ENCODE measurements around the gene KRTAP5-8.
A peak's percentile ranks its signal among the peaks of the same experiment; 100 is the strongest.
"Not testable (repeated sequence)": the region's sequence is repeated elsewhere in the genome, so short reads cannot be mapped to it uniquely, and the experiment has no call there.

KRTAP5-8 gene

GRCh38 chr11:71574418-71574817 lies 36.6 kb downstream of the KRTAP5-8 start:
- DNase-seq (ENCODE audit: low read depth in 2 of 2): no peak

GRCh38 chr11:71575723-71576424 lies 38.0 kb downstream of the KRTAP5-8 start:
- DNase-seq (ENCODE audit: low read depth in 2 of 2): no peak

GRCh38 chr11:71576688-71577465 lies 39.1 kb downstream of the KRTAP5-8 start:
- DNase-seq (ENCODE audit: low read depth in 2 of 2): not testable (repeated sequence)

GRCh38 chr11:71577469-71578004 lies 39.7 kb downstream of the KRTAP5-8 start:
- DNase-seq (ENCODE audit: low read depth in 2 of 2): no peak

- DNase-seq (ENCODE audit: low read depth in 2 of 2): not testable (repeated sequence)
Observed at GRCh38 chr11:71579513-71579912, 41.7 kb downstream of the KRTAP5-8 start.

GRCh38 chr11:71580057-71581003 lies 42.5 kb downstream of the KRTAP5-8 start:
- DNase-seq (ENCODE audit: low read depth in 2 of 2): peak; percentile 26 to 30

- DNase-seq (ENCODE audit: low read depth in 2 of 2): no peak
Observed at GRCh38 chr11:71581826-71582225, 44.0 kb downstream of the KRTAP5-8 start.

- no peak for DNase-seq (ENCODE audit: low read depth in 2 of 2)
Observed at GRCh38 chr11:71582309-71582895, 44.6 kb downstream of the KRTAP5-8 start, which contains the start of gene KRTAP5-11. Gene KRTAP5-11 (minus strand): TSS chr11:71582875. CDS start chr11:71582837, 38 bp downstream.

GRCh38 chr11:71582969-71583368 lies 45.1 kb downstream of the KRTAP5-8 start:
- not testable (repeated sequence) for DNase-seq (ENCODE audit: low read depth in 2 of 2)

GRCh38 chr11:71585673-71586072 lies 47.8 kb downstream of the KRTAP5-8 start:
- not testable (repeated sequence) for DNase-seq (ENCODE audit: low read depth in 2 of 2)

GRCh38 chr11:71588314-71588713 lies 50.5 kb downstream of the KRTAP5-8 start:
- not testable (repeated sequence) for DNase-seq (ENCODE audit: low read depth in 2 of 2)

Measured in fibroblast of skin of left biceps (primary cell).